IPS-20b (cell line): ENCODE measurements around the gene NR6A1.

ENCODE experiments used
- H3K27ac ChIP-seq: one replicate; pipeline ENCODE4 v1.5.1; 2013; ENCODE audit warnings: low read length
- H3K27me3 ChIP-seq: 2 replicates; pipeline ENCODE4 v1.6.1; 2013; ENCODE audit warnings: mild to moderate bottlenecking, low read length, inconsistent platforms; ENCODE audit not compliant: insufficient read depth
- H3K36me3 ChIP-seq: 2 replicates; pipeline ENCODE4 v1.6.1; 2013; ENCODE audit warnings: low read depth, mild to moderate bottlenecking, inconsistent platforms, low read length, moderate library complexity; ENCODE audit not compliant: insufficient read depth
- H3K4me1 ChIP-seq: 2 replicates; pipeline ENCODE4 v1.6.1; 2013; ENCODE audit warnings: mild to moderate bottlenecking, control low read depth, inconsistent platforms, low read length, moderate library complexity; ENCODE audit not compliant: insufficient read depth
- H3K4me3 ChIP-seq: 2 replicates; pipeline ENCODE4 v1.5.1; 2013; ENCODE audit warnings: mild to moderate bottlenecking, low read length, inconsistent platforms
- H3K9ac ChIP-seq: 2 replicates; pipeline ENCODE4 v1.6.1; 2013; ENCODE audit warnings: low read depth, mild to moderate bottlenecking, inconsistent platforms, low read length, moderate library complexity
- H3K9me3 ChIP-seq: 2 replicates; pipeline ENCODE4 v1.6.1; 2013; ENCODE audit warnings: mild to moderate bottlenecking, low read depth, low read length, inconsistent platforms; ENCODE audit not compliant: insufficient read depth

The NR6A1 gene

DNA sequence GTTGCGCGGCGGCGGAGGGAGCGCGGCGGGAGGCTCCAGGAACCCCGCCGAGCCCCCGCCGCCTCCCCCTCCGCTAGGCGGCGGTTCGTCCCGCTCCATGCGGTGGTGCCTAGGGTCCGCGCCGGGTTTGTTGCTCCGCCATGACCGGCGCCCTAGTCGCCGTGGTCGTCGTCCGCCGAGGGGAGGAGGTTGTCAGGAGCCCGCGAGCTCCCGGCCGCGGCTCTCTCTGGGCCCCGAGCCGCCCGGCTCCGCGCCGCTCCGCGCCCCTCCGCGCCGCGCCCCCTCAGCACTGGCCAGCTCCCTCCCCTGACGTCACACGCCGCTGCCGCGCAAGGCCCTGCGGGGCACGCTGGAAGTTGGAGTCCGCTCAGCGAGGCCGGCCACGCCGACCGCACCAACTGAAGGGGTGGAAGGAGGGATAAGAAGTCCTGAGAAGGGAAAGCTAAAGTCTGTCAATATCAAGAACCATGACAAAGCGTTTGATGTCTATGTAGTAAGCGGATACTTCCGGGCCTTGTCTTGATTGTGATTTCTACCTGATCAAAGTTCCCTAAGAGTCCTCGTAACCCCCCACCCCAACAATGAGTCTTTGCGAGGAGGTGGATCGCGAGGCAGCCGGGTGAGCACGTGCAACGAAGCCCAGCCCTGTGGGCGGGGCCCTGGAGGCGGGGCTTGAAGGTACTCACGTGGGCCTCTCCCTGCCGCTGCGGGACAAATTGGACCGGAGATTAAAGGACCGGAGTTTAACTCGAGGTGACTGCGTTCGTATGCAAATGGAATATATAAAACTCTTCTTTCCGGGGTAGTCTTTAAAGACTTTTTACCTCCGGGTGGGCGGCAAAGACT, at the start of gene NR6A1:
NR6A1 (minus strand) TSS at position 291 of the 846 bp plus-strand sequence.
- Histone ChIP-seq H3K4me1 (peaks cover 30% of the 10 kb centered on the region; the same call in 1 of the 2 replicates), H3K36me3 (no peaks in the 10 kb centered on the region), H3K9me3 (no peaks in the 10 kb centered on the region), H3K4me3 (peak within 1 kb of the TSS; percentile 71), H3K9ac (peak within 1 kb of the TSS; percentile 82), H3K27me3 (peaks cover 47% of the 10 kb centered on the region), H3K27ac (peak within 1 kb of the TSS; percentile 98)

DNA sequence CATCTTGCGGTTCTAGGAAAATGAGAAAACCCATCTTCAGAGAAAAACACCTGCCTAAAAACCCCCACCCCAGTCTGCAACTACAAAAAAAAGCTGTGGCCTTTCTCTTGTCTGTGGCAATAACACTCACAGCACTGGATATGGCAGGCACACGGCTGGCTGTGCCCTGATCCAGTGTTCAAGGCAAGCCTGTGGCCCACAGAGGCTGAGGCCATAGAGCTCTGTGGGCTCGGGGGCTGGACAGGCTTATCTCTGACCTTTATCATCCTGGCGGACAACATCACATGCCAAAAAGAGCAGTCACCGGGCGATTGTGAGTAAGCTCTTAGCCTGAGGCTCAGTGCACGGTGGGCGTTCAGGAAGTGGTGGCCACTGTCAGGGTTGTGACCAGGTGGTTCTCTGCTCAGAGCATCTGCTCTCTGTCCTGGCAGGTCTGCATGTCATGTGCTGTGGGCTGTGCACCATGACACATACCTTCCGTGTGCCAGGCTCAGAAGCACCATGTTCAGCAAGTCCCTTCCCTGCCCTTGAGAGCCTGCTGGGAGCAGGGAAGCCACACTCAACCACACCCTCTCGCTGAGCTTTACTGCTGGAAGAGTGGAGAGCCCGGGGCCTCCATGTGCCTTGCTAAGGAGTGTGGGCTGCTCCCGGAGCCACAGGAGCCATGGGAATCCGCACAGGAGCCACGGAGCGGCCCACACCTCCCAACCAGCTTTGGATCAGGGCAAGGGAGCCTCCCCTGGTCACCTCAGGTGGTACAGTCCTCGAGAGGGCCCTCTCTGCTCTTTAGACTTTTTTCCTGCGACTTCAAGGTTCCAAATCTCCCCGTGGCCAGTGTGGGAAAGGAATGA, 47.5 kb upstream of the NR6A1 start:
- no peaks in the 10 kb centered on the region for H3K9me3 ChIP-seq
- no peak overlapping the region for H3K27ac ChIP-seq
- peaks cover 6% of the 10 kb centered on the region; the same call in 1 of the 2 replicates for H3K4me1 ChIP-seq
- no peak overlapping the region for H3K9ac ChIP-seq
- H3K27me3 ChIP-seq, result no peaks in the 10 kb centered on the region
- H3K36me3 ChIP-seq, result no peaks in the 10 kb centered on the region
- H3K4me3 ChIP-seq, result no peak overlapping the region

DNA sequence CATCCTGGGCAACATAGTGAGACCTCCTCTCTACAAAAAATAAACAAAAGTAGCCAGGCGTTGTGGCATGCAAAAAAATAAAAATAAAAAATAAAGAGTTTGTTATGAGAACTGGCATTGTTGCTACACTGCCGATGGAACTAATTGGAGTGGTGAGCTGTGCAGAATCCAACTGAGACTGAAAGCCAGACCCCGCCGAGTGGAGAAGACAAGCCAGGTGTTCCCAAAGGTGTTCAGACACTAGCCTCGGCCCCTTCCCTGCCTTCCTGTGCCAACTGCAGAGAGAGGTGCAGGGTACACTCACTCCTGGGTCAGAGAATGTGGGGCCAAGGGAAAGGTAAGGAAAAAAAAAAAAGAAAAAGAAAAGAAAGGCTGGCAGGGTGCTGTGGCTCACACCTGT, 44.5 kb upstream of the NR6A1 start:
- Histone ChIP-seq H3K4me3 (no peak overlapping the region), H3K9ac (no peak overlapping the region), H3K27me3 (no peaks in the 10 kb centered on the region), H3K4me1 (peaks cover 12% of the 10 kb centered on the region), H3K27ac (no peak overlapping the region), H3K36me3 (no peaks in the 10 kb centered on the region), H3K9me3 (no peaks in the 10 kb centered on the region)

DNA sequence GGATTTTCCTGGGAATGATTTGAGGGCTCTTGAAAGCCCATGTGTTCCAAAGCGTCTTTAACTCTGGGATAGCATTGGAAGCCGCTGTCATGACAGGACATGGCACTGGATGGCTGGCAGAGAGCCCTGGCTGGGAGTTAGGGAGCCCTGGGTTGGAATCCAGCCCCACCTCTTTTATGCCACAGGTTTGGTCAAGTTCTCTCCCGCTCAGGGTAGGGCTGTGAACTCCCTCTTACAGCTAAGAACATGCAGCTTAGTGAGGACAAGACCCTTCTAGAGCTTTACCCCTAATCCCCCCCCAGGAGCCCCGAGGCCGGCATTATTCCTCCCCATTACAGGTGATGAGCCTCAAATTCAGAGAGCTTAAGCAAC, 43.0 kb upstream of the NR6A1 start:
- Histone ChIP-seq H3K9me3 (no peaks in the 10 kb centered on the region), H3K9ac (no peak overlapping the region), H3K36me3 (no peaks in the 10 kb centered on the region), H3K4me3 (no peak overlapping the region), H3K4me1 (peaks cover 15% of the 10 kb centered on the region), H3K27me3 (no peaks in the 10 kb centered on the region), H3K27ac (no peak overlapping the region)

DNA sequence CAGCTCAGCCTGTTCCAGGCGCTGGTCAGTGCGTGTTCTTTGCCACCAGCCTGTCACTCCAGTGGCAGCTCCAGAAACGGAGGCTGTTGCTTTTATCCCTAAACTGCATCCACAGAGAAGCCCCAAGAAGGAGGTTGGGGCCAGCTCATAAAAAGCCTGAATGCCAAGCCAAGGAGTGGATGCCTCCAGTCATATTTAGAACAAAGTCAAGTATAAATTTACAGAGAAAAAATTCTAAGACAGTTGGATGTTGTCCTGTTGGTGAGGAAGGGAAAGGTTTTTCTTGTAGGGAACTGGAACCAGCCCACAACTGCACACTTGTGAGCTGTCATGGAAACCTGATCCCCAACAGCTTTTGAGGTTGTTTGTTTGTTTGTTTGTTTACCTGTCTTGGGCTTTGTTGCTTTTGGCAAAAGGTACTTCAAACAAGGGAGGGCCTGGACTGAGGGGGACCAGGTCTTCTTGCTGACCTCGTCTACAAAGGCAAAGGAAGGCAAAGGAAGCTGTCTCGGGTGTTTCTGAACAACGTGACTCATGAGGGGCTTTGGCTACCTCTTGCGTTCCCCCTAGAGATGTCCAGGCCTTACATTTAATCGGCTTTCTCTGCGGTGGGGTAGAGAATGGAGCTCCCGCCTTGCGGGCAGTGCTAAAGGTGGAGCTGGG, 42.5 kb upstream of the NR6A1 start:
- Histone ChIP-seq H3K27me3 (no peaks in the 10 kb centered on the region), H3K9ac (no peak overlapping the region), H3K4me1 (peaks cover 15% of the 10 kb centered on the region), H3K36me3 (no peaks in the 10 kb centered on the region), H3K27ac (no peak overlapping the region), H3K4me3 (no peak overlapping the region), H3K9me3 (no peaks in the 10 kb centered on the region)

DNA sequence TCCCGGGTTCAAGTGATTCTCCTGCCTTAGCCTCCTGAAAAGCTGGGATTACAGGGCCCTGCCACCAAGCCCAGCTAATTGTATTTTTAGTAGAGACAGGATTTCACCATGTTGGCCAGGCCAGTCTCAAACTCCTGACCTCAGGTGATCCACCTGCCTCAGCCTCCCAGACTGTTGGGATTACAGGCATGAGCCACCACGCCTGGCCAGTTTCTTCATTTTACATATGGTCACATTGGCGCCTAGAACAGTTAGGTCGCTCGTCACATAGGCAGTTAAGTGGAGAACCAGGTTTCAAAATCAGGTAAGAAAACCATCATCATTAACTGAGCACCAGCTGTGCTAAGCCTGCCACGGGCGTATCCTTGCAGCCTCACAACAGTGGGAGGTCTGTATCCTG, 41.9 kb upstream of the NR6A1 start:
- H3K27me3 ChIP-seq, result no peaks in the 10 kb centered on the region
- H3K4me3 ChIP-seq, result no peak overlapping the region
- H3K9ac ChIP-seq, result no peak overlapping the region
- H3K36me3 ChIP-seq, result no peaks in the 10 kb centered on the region
- H3K9me3 ChIP-seq, result no peaks in the 10 kb centered on the region
- peaks cover 15% of the 10 kb centered on the region for H3K4me1 ChIP-seq
- no peak overlapping the region for H3K27ac ChIP-seq

DNA sequence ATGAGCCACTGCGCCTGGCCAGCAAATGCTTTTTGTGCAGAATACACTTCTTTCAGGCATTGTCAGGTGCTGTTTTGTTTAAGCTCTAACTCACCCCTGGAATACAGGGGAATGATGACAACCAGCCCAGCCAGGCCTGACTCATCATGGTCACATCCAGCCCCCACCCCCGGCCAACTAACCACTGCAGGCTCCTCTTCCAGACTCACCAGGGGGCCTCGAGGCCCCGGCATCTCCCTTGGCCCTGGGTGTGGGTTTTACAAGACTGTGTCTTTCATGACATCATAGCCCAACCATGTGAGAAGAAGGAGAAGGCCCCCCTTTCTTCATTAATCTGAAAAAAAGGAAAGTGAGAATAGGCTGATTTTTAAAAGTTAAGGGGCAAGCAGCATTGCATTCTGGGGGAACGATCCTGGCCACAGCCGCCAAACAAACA, 41.3 kb upstream of the NR6A1 start:
- H3K9ac ChIP-seq, result no peak overlapping the region
- H3K27ac ChIP-seq, result no peak overlapping the region
- H3K4me3 ChIP-seq, result no peak overlapping the region
- H3K27me3 ChIP-seq, result no peaks in the 10 kb centered on the region
- H3K36me3 ChIP-seq, result no peaks in the 10 kb centered on the region
- H3K9me3 ChIP-seq, result no peaks in the 10 kb centered on the region
- H3K4me1 ChIP-seq, result peaks cover 15% of the 10 kb centered on the region

DNA sequence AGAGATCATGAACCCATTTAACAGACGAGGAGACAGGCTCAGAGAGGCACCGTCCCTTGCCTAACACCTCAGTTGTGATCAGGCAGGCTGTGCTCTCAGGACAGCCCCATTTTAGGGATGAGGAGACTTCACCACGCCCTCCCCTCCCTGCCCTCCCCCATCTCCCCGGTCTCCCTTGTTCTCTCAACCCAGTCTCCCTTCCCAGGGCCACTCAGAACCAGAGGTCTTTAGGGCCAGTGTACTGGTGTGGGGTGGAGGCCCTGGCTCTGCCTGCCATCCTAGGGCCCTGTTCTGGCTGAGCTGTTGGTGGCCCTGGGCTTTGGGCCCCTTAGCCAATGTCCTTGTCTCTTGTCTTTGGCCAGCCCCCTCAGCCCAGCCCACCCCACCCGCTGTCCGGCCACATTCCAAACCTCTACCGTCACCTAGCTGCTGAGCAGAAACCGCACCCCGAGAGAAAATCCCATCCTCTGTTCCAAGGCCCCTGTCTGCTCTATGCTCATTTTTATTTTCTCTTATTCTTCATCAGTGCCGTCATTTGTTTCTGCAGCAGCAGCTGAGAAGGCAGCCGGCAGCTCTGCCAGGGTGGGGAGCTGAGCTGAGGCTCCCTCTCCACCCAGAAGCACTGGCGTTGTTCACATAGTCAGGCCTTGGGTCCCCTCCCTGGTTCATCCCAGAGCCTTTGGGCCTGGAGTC, 39.7 kb upstream of the NR6A1 start:
- peaks cover 15% of the 10 kb centered on the region for H3K4me1 ChIP-seq
- no peaks in the 10 kb centered on the region for H3K9me3 ChIP-seq
- H3K9ac ChIP-seq, result peak overlapping the region; percentile 67; the same call in 1 of the 2 replicates
- no peaks in the 10 kb centered on the region for H3K27me3 ChIP-seq
- no peak overlapping the region for H3K4me3 ChIP-seq
- peak overlapping the region; percentile 79 for H3K27ac ChIP-seq
- no peaks in the 10 kb centered on the region for H3K36me3 ChIP-seq

DNA sequence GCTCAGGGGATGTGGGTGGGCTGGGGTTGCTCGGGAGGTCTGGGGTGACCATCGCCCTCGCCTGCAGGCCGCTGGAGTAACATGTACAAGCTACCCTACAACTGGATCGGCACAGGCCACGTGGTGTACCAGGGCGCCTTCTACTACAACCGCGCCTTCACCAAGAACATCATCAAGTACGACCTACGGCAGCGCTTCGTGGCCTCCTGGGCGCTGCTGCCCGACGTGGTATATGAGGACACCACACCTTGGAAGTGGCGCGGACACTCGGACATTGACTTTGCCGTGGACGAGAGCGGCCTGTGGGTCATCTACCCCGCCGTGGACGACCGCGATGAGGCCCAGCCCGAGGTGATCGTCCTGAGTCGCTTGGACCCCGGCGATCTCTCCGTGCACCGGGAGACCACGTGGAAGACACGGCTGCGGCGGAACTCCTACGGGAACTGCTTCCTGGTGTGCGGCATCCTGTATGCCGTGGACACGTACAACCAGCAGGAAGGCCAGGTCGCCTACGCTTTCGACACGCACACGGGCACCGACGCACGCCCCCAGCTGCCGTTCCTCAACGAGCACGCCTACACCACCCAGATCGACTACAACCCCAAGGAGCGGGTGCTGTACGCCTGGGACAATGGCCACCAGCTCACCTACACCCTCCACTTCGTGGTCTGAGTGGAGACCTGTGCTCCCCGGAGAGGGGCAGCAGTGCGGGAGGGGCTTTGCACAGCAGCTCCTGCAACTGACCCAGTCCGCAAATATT, 38.8 kb upstream of the NR6A1 start:
- Histone ChIP-seq H3K9me3 (no peaks in the 10 kb centered on the region), H3K9ac (peak overlapping the region; percentile 67; the same call in 1 of the 2 replicates), H3K27ac (peak overlapping the region; percentile 79)

DNA sequence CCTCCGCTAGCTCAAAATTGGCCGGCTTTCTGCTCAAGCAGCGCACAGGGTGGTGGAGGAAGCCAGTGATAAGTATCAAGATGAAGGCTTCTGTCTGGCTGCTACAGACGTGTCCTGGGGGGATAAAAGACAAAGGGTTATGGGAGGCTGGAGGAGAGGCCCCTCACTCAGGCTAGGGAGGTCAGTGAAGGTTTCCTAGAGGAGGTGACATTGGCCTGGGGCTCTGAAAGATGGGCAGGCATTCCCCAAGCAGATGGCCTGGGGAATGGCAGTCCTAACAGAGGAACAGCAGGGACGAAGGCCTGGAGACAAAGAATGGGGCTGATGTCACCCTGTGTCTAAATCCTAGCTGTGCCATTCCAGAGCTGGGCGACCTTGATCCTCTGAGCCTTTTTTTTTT, 38.1 kb upstream of the NR6A1 start:
- Histone ChIP-seq H3K9me3 (no peaks in the 10 kb centered on the region), H3K4me1 (peaks cover 15% of the 10 kb centered on the region)

More for the DNA sequence above, 38.8 kb upstream of the NR6A1 start:
- no peak overlapping the region for H3K4me3 ChIP-seq
- H3K36me3 ChIP-seq, result no peaks in the 10 kb centered on the region
- H3K4me1 ChIP-seq, result peaks cover 15% of the 10 kb centered on the region
- no peaks in the 10 kb centered on the region for H3K27me3 ChIP-seq

More for the DNA sequence above, 38.1 kb upstream of the NR6A1 start:
- no peaks in the 10 kb centered on the region for H3K36me3 ChIP-seq
- no peak overlapping the region for H3K4me3 ChIP-seq
- H3K9ac ChIP-seq, result no peak overlapping the region
- H3K27me3 ChIP-seq, result no peaks in the 10 kb centered on the region
- H3K27ac ChIP-seq, result no peak overlapping the region
